OCI-LY3 (cell line): ENCODE results near the gene RNU7-1.
"Not testable (repeated sequence)": the region's sequence is repeated elsewhere in the genome, so short reads cannot be mapped to it uniquely, and the experiment has no call there.

ENCODE experiments used
- H2AFZ ChIP-seq: fragments of 200-600, 300-600 bp; shearing (Covaris generic); 2 replicates; pipeline ENCODE4 v1.6.0; 2014; ENCODE audit warnings: antibody characterized with exemption, low read depth, low read length
- H3K27ac ChIP-seq: fragments of 200-600, 300-600 bp; sonication (generic); 2 replicates; pipeline ENCODE4 v1.5.1; 2014; ENCODE audit warnings: mild to moderate bottlenecking, low read length, moderate library complexity, mixed read lengths
- H3K27me3 ChIP-seq: fragments of 200-600, 300-600 bp; sonication (generic); 2 replicates; pipeline ENCODE4 v1.6.1; 2014; ENCODE audit warnings: low read depth, low read length, mixed read lengths
- H3K36me3 ChIP-seq: fragments of 200-600, 300-600 bp; sonication (generic); replicated peaks from 2 replicates; pipeline ENCODE3; 2014; ENCODE audit warnings: low read depth, low read length, mixed read lengths
- H3K4me1 ChIP-seq: fragments of 300-600, 200-600 bp; sonication (generic); 2 replicates; pipeline ENCODE4 v1.6.1; 2014; ENCODE audit warnings: low read length, mixed read lengths
- H3K4me2 ChIP-seq: fragments of 200-600, 300-600 bp; sonication (generic); 2 replicates; pipeline ENCODE4 v1.6.1; 2014; ENCODE audit warnings: low read length, mixed read lengths
- H3K4me3 ChIP-seq: fragments of 300-600, 200-600 bp; sonication (generic); 2 replicates; pipeline ENCODE4 v1.5.1; 2014; ENCODE audit warnings: antibody characterized with exemption, mild to moderate bottlenecking, low read length, moderate library complexity
- H3K79me2 ChIP-seq: fragments of 300-600, 200-600 bp; shearing (Covaris generic); 2 replicates; pipeline ENCODE4 v1.6.1; 2014; ENCODE audit warnings: mild to moderate bottlenecking, low read length, mixed read lengths
- H3K9ac ChIP-seq: fragments of 300-600, 200-600 bp; shearing (Covaris generic); 2 replicates; pipeline ENCODE4 v1.6.0; 2014; ENCODE audit warnings: mild to moderate bottlenecking, low read length, moderate library complexity
- H3K9me3 ChIP-seq: fragments of 200-600, 300-600 bp; shearing (Covaris generic); 2 replicates; pipeline ENCODE4 v1.6.1; 2014; ENCODE audit warnings: low read length, mixed read lengths; ENCODE audit not compliant: insufficient read depth
- H4K20me1 ChIP-seq: fragments of 200-600, 300-600 bp; sonication (generic); 2 replicates; pipeline ENCODE4 v1.6.1; 2016; ENCODE audit warnings: low read length, mixed read lengths; ENCODE audit not compliant: insufficient read depth
- CTCF ChIP-seq: fragments of 200-600, 300-600 bp; sonication (generic); IDR thresholded peaks from 2 replicates; pipeline ENCODE4 v1.5.1; 2014; ENCODE audit warnings: antibody characterized with exemption, low read length, low read depth
- EZH2phosphoT487 ChIP-seq: fragments of 200-600 bp; shearing (Covaris generic); IDR thresholded peaks from 2 replicates; pipeline ENCODE4 v1.6.1; 2018; ENCODE audit warnings: antibody characterized with exemption, mixed run types, low read depth

Gene RNU7-1

GRCh38 chr12:6905414-6906040 is 38.1 kb upstream of the RNU7-1 start:
- peak overlapping the region; percentile 89 for H3K4me2 ChIP-seq
- no peaks in the 10 kb centered on the region for H3K79me2 ChIP-seq
- peak overlapping the region; percentile 72 for H3K9ac ChIP-seq
- H3K36me3 ChIP-seq, result no peaks in the 10 kb centered on the region
- TF ChIP-seq CTCF (no peak), EZH2phosphoT487 (no peak)
- H3K27ac ChIP-seq, result no peak overlapping the region
- no peak overlapping the region for H2AFZ ChIP-seq
- H4K20me1 ChIP-seq, result no peaks in the 10 kb centered on the region
- no peaks in the 10 kb centered on the region for H3K9me3 ChIP-seq
- peaks cover 13% of the 10 kb centered on the region for H3K4me1 ChIP-seq
- peak overlapping the region; percentile 88 for H3K4me3 ChIP-seq
- H3K27me3 ChIP-seq, result no peaks in the 10 kb centered on the region

GRCh38 chr12:6908141-6908540 is 35.5 kb upstream of the RNU7-1 start:
- H3K4me1 ChIP-seq, result peaks cover 13% of the 10 kb centered on the region
- H3K79me2 ChIP-seq, H3K9me3 ChIP-seq, H4K20me1 ChIP-seq, H3K27me3 ChIP-seq, H3K4me3 ChIP-seq, H3K9ac ChIP-seq, H2AFZ ChIP-seq, H3K4me2 ChIP-seq, H3K36me3 ChIP-seq, H3K27ac ChIP-seq: not testable (repeated sequence)

GRCh38 chr12:6909421-6910145 is 34.0 kb upstream of the RNU7-1 start:
- no peaks in the 10 kb centered on the region for H3K36me3 ChIP-seq
- no peaks in the 10 kb centered on the region for H4K20me1 ChIP-seq
- TF ChIP-seq EZH2phosphoT487, result no peak
- TF ChIP-seq CTCF, result no peak
- no peak overlapping the region for H3K9ac ChIP-seq
- H3K79me2 ChIP-seq, result peaks cover 2% of the 10 kb centered on the region; the same call in 1 of the 2 replicates
- no peak overlapping the region for H3K4me3 ChIP-seq
- peaks cover 13% of the 10 kb centered on the region for H3K4me1 ChIP-seq
- no peaks in the 10 kb centered on the region for H3K27me3 ChIP-seq
- H2AFZ ChIP-seq, result no peak overlapping the region
- H3K4me2 ChIP-seq, result no peak overlapping the region
- H3K9me3 ChIP-seq, result no peaks in the 10 kb centered on the region
- no peak overlapping the region for H3K27ac ChIP-seq

GRCh38 chr12:6912164-6912935 is 31.3 kb upstream of the RNU7-1 start:
- Histone ChIP-seq H3K9me3 (no peaks in the 10 kb centered on the region), H3K27me3 (no peaks in the 10 kb centered on the region), H3K4me1 (peaks cover 14% of the 10 kb centered on the region), H2AFZ (no peak overlapping the region), H3K36me3 (peaks cover 13% of the 10 kb centered on the region), H3K79me2 (peaks cover 13% of the 10 kb centered on the region), H3K27ac (no peak overlapping the region), H4K20me1 (0 out of 2 replicates have a peak, but pooled peaks cover 9% of the 10 kb centered on the region), H3K9ac (no peak overlapping the region), H3K4me2 (no peak overlapping the region), H3K4me3 (no peak overlapping the region)
- TF ChIP-seq CTCF, result no peak
